Thymus (tissue), 11 donors: ENCODE data around the gene BDKRB2. TPM values are rescaled to one million over a fixed set of nuclear protein-coding genes. Genes with fewer than 3 reads are reported as not detected.

Experiments used
- DNase-seq, 9 donors: peaks; one replicate each; pipeline ENCODE4 v3.0.0-alpha.2; 2013; ENCODE audit warnings: low spot score in 9 of 9, low read depth in 6 of 9, missing footprints in 1 of 9
- H3K27ac ChIP-seq, 2 donors: one replicate each; pipeline ENCODE4 v1.5.1; 2013; ENCODE audit warnings: control low read depth in 1 of 2, low read depth in 1 of 2, low read length in 1 of 2, mild to moderate bottlenecking in 1 of 2, moderate library complexity in 1 of 2
- H3K27me3 ChIP-seq, 2 donors: one replicate each; pipeline ENCODE4 v1.5.1; 2013; ENCODE audit warnings: low read length in 1 of 2; ENCODE audit not compliant: control insufficient read depth in 2 of 2, insufficient read depth in 1 of 2
- H3K36me3 ChIP-seq, 2 donors: one replicate each; pipeline ENCODE4 v1.5.1; 2013; ENCODE audit warnings: low read length in 1 of 2, mild to moderate bottlenecking in 1 of 2, moderate library complexity in 1 of 2; ENCODE audit not compliant: control insufficient read depth in 2 of 2, insufficient read depth in 2 of 2
- H3K4me1 ChIP-seq, 2 donors: one replicate each; pipeline ENCODE4 v1.5.1; 2013; ENCODE audit warnings: low read length in 2 of 2; ENCODE audit not compliant: control insufficient read depth in 2 of 2, insufficient read depth in 2 of 2
- H3K4me3 ChIP-seq, 2 donors: one replicate each; pipeline ENCODE4 v1.5.1; 2013; ENCODE audit warnings: low read length in 2 of 2, control low read depth in 1 of 2, mild to moderate bottlenecking in 1 of 2
- H3K9me3 ChIP-seq, 2 donors: one replicate each; pipeline ENCODE4 v1.5.1; 2013; ENCODE audit warnings: low read length in 1 of 2, mild to moderate bottlenecking in 1 of 2; ENCODE audit not compliant: control insufficient read depth in 2 of 2, insufficient read depth in 1 of 2
- WGBS: extraction: QIAGEN DNeasy Blood & Tissue Kit; methylation state at CpG from one replicate; pipeline ENCODE4 v1.1.7; 2013; 5-methylcytosine and 5-hydroxymethylcytosine counted together
- polyA plus RNA-seq: library from polyadenylated mRNA; stranded (reverse); fragments of 200-250 nt; gene quantifications from one replicate; pipeline ENCODE4 v1.2.3, GENCODE V29; 2013
- total RNA-seq: library from RNA; stranded (reverse); fragments of 120-200 nt; gene quantifications from one replicate; pipeline ENCODE4 v1.2.4, GENCODE V29; 2013
- donor health status: healthy.

Gene BDKRB2
- total and polyA plus RNA-seq, 2 donors, result 1.1 to 1.7 TPM

DNA sequence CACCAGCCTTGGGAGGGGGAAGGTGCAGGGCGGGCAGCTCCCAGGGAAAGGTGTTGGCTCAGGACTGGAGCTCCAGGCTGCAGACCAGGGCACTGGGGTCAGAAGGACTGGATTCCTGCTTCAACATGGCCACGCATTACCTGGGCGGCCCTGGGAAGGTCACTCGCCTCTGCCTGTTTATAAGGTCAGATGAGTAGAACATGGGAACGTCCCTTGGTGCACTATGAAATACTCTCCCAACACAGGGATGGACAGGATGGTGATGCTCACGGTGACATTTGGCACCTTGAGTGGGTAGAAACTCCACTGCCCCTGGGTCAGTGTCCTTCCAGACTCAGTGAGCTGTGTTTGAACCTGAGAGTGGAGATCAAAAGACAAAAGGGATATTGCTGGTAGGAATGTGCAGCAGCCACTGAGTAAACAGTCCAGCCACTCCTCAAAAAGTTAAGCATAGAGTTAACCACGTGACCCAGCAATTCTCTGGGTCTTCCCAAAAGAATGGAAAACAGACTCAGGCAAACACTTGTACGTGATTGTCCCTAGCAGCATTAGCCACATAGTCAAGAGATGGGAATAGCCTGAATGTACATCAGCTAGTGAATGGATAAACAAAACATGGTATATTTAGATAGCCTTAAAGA lies 9.1 kb upstream of the BDKRB2 start:
- no peak for DNase-seq
- peaks cover 0 to 2% of the 10 kb centered on the region in 2 donors for H3K4me1 ChIP-seq
- H3K9me3 ChIP-seq, result no peaks in the 10 kb centered on the region
- no peak overlapping the region for H3K27ac ChIP-seq
- H3K36me3 ChIP-seq, result no peaks in the 10 kb centered on the region
- no peak overlapping the region for H3K4me3 ChIP-seq
- peaks cover 0 to 6% of the 10 kb centered on the region in 2 donors for H3K27me3 ChIP-seq
- 95% methylated on average over 8 of the region's 8 CpGs for WGBS

GRCh38 chr14:96197163-96197852 lies 7.3 kb upstream of the BDKRB2 start:
- H3K4me1 ChIP-seq, result peaks cover 0 to 2% of the 10 kb centered on the region in 2 donors
- no peaks in the 10 kb centered on the region for H3K9me3 ChIP-seq
- H3K27me3 ChIP-seq, result peaks cover 0 to 14% of the 10 kb centered on the region in 2 donors
- no peak overlapping the region for H3K4me3 ChIP-seq
- no peak for DNase-seq
- H3K36me3 ChIP-seq, result no peaks in the 10 kb centered on the region
- H3K27ac ChIP-seq, result no peak overlapping the region
- 97% methylated on average over 20 of the region's 20 CpGs for WGBS

GRCh38 chr14:96197969-96198368 lies 6.7 kb upstream of the BDKRB2 start:
- no peak overlapping the region for H3K27ac ChIP-seq
- H3K4me3 ChIP-seq, result no peak overlapping the region
- no peak for DNase-seq
- H3K27me3 ChIP-seq, result peaks cover 0 to 17% of the 10 kb centered on the region in 2 donors
- H3K36me3 ChIP-seq, result no peaks in the 10 kb centered on the region
- H3K4me1 ChIP-seq, result peaks cover 0 to 2% of the 10 kb centered on the region in 2 donors
- 57% methylated on average over 11 of the region's 11 CpGs for WGBS
- H3K9me3 ChIP-seq, result no peaks in the 10 kb centered on the region

DNA sequence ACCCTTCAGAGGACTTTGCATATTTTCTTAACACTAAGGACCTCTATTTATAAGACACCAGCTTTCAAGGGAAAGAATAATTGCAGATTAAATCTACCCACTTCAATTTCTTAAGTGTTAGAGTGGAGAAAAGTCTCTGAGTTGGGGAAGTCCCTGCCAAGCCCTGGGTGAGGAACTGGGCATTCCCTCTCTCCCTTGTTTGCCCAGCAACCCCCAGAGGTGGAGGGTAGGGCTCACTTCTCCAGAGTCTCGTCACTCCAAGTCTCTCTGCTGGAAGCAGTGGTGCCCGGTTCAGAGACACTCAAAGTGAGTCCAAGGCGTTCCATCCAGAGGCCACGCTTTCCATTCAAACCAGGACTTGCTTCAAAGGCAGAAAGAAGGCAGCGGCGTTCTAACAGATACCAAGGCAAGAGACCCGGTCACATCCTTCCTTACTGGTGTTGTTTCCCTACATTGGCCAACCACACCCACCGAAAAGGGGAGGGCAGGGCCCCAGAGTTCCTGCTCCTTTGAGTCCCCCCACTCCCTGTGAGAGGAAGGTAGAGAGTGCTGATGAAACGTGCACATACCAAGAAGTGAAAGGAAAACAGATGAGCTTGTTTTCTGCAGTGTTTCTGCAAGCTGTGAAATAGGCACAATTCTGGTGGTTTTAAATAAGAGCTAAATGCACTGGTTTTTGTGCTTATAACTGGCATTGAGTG lies 6.1 kb upstream of the BDKRB2 start:
- Histone ChIP-seq H3K36me3 (no peaks in the 10 kb centered on the region), H3K4me3 (no peak overlapping the region), H3K9me3 (no peaks in the 10 kb centered on the region), H3K4me1 (peaks cover 0 to 2% of the 10 kb centered on the region in 2 donors), H3K27ac (no peak overlapping the region), H3K27me3 (peaks cover 1 to 23% of the 10 kb centered on the region in 2 donors)
- WGBS, result 34% methylated on average over 9 of the region's 9 CpGs
- no peak for DNase-seq

DNA sequence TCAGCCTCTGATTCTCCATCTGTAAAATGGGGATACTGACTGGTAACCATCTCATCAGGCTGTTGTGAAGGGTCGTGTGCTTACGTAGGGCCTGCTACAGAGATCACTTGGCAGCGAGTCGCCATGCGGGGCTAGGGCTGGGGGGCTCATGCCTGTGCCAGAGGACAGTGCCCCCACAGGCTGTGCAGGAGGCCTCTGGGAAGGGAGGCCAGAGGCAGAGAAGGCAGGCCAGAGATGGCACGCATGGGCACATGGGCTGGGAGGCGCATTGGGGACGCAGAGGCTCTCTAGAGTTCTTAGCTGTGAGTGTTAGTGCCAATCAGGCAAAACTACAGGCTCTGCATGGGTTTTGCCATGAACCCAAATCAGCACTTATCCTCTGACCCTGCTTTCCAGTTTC lies 3.5 kb upstream of the BDKRB2 start:
- 95% methylated on average over 8 of the region's 8 CpGs for WGBS
- H3K9me3 ChIP-seq, result no peaks in the 10 kb centered on the region
- no peak for DNase-seq
- H3K4me1 ChIP-seq, result peaks cover 0 to 5% of the 10 kb centered on the region in 2 donors
- H3K27ac ChIP-seq, result no peak overlapping the region
- H3K4me3 ChIP-seq, result no peak overlapping the region
- H3K27me3 ChIP-seq, result peaks cover 10 to 49% of the 10 kb centered on the region in 2 donors
- no peaks in the 10 kb centered on the region for H3K36me3 ChIP-seq

GRCh38 chr14:96201965-96202364 lies 2.7 kb upstream of the BDKRB2 start:
- H3K4me1 ChIP-seq, result peaks cover 0 to 5% of the 10 kb centered on the region in 2 donors
- WGBS, result 83% methylated on average over 10 of the region's 10 CpGs
- DNase-seq, result no peak
- peaks cover 10 to 54% of the 10 kb centered on the region in 2 donors for H3K27me3 ChIP-seq
- H3K36me3 ChIP-seq, result no peaks in the 10 kb centered on the region
- no peaks in the 10 kb centered on the region for H3K9me3 ChIP-seq
- no peak overlapping the region for H3K27ac ChIP-seq
- H3K4me3 ChIP-seq, result no peak overlapping the region

DNA sequence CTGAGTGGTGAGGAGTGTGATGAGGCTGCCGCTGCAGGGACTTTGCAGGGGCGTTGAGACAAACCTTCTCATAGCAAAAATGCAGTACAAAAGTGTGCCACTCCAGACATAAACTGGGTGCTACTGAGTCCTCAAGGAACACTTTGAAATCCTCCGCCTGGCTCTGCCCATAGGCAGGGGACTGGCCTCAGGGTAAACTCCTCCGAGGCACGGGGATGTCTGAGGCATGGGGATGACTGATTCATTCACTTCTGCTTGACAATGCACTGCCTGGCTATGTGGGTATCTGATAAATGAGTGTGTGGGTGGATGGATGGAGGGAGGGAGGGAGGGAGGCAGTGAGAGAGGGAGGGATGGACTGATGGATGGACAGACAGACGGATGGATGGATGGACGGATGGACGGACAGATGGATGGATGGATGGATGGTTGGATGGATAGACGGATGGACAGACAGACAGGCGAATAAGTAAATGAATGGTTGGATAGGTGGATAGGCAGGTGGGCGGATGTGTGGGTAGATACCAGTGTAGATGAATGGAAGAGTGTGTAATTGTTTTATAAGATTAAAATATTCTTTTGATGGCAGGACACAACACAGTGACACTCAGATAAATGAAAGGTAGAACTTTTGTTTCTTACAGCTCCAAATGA lies 2.1 kb upstream of the BDKRB2 start:
- Histone ChIP-seq H3K4me3 (no peak overlapping the region), H3K9me3 (no peaks in the 10 kb centered on the region), H3K36me3 (no peaks in the 10 kb centered on the region), H3K4me1 (peaks cover 0 to 5% of the 10 kb centered on the region in 2 donors), H3K27me3 (peaks cover 10 to 54% of the 10 kb centered on the region in 2 donors), H3K27ac (no peak overlapping the region)
- WGBS, result 94% methylated on average over 11 of the region's 11 CpGs
- no peak for DNase-seq

DNA sequence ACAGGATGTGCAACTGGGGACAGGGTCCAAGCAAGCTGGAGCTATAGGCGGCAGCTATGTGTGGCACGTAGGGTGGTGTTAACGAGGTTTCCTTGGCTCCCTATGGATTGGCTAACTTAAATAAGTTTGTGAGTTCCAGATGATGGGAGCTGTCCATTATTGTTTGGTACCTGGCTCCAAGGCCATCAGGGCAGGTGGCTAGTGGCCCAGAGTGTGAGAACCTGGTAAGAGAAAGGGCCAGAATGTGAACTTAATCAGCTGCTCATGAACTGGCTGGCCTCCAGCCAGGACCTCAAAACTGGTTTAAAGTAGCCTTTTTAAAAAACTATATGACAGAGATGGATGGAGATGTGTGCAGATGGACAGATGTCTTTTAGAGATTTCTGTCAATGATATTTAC lies 1.5 kb upstream of the BDKRB2 start:
- no peak overlapping the region for H3K27ac ChIP-seq
- H3K4me1 ChIP-seq, result peaks cover 0 to 5% of the 10 kb centered on the region in 2 donors
- H3K9me3 ChIP-seq, result no peaks in the 10 kb centered on the region
- DNase-seq, result no peak
- WGBS, result 93% methylated on average over 3 of the region's 3 CpGs
- H3K4me3 ChIP-seq, result no peak overlapping the region
- no peaks in the 10 kb centered on the region for H3K36me3 ChIP-seq
- peaks cover 10 to 53% of the 10 kb centered on the region in 2 donors for H3K27me3 ChIP-seq

DNA sequence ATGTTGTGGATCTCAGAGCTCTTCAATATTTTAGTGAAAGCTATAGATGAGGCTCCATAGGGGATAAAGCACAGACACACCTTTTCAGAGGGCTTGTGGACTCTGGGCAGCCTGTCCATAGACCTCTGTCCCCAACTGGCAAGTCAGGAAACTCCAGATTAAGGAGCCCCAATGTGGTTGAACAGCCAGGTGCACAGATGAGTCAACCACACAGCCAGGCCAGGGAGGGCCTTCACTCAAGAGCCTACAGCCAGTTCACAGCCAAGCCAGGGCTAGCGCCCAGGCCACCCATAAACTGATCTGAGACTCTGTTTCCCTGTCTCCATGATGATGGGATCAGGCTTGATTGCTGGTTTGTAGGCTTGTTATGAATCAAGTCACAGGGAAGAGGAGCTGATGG lies 1.0 kb upstream of the BDKRB2 start:
- no peak overlapping the region for H3K4me3 ChIP-seq
- H3K27me3 ChIP-seq, result peaks cover 10 to 50% of the 10 kb centered on the region in 2 donors
- H3K27ac ChIP-seq, result no peak overlapping the region
- peaks cover 0 to 5% of the 10 kb centered on the region in 2 donors for H3K4me1 ChIP-seq
- no peak for DNase-seq
- H3K36me3 ChIP-seq, result no peaks in the 10 kb centered on the region
- no peaks in the 10 kb centered on the region for H3K9me3 ChIP-seq
- WGBS, result 90% methylated on average over 1 of the region's 1 CpG
